BJ (cell line): ENCODE measurements around the gene CACHD1. TPM values are rescaled to one million over a fixed set of nuclear protein-coding genes. Genes with fewer than 3 reads are reported as not detected.

Source experiments
- CTCF ChIA-PET: fragments of 350-600 bp; formaldehyde crosslinking; extraction: SDS; loops from one replicate; lab custom pipeline; 2021; ENCODE audit warnings: antibody characterized with exemption, inconsistent platforms; lab: Yijun Ruan, JAX
- POLR2A ChIA-PET: fragments of 300-600 bp; sonication (Branson Sonifier 250); formaldehyde crosslinking; extraction: SDS; loops from one replicate; lab custom pipeline; 2021; ENCODE audit warnings: antibody characterized with exemption; lab: Charles Lee
- DNase-seq: peaks from one replicate; pipeline ENCODE4 v3.0.0-alpha.2; 2011; ENCODE audit warnings: low read depth
- H3K27me3 ChIP-seq: 2 replicates; pipeline ENCODE4 v1.6.0; 2011; ENCODE audit warnings: low read length; ENCODE audit not compliant: control insufficient read depth, insufficient read depth
- H3K36me3 ChIP-seq: 2 replicates; pipeline ENCODE4 v1.5.1; 2011; ENCODE audit warnings: low read length; ENCODE audit not compliant: control insufficient read depth, insufficient read depth
- H3K4me3 ChIP-seq: 2 replicates; pipeline ENCODE4 v1.5.1; 2011; ENCODE audit warnings: low read depth, mild to moderate bottlenecking, control low read depth, low read length
- polyA plus RNA-seq: library from polyadenylated mRNA; depleted of rRNA; stranded (reverse); fragments of >200 nt; gene quantifications from 2 replicates; pipeline ENCODE4 v1.2.3, GENCODE V29; 2011
- TF ChIP-seq, protein P1 (sequence below): IDR thresholded peaks from 2 replicates; pipeline ENCODE4 v1.5.1; 2011; ENCODE audit warnings: low read depth, mild to moderate bottlenecking, control low read depth, inconsistent platforms, low read length, moderate library complexity; ENCODE audit not compliant: insufficient read depth

The CACHD1 gene
- polyA plus RNA-seq, 1 experiment = 3.0 TPM

DNA sequence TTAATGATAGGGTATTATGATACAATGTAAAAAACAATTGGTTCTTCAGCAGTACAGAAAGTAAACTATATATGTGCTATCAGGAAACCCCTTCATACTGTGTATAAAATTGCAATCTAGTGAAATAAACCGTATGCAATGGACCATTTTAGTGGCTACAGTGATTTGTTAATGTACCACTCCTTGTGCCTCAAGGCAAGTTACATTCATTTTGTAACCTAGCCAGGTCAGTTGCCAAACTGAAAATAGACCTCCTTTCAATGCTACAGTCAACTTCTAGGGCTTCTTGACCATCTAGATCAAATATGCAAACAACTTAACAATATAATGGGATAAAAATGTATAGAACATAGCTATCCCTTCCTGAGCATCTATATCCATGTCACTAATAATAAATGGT, 223.0 kb downstream of the CACHD1 start:
- TF ChIP-seq, protein P1, sequence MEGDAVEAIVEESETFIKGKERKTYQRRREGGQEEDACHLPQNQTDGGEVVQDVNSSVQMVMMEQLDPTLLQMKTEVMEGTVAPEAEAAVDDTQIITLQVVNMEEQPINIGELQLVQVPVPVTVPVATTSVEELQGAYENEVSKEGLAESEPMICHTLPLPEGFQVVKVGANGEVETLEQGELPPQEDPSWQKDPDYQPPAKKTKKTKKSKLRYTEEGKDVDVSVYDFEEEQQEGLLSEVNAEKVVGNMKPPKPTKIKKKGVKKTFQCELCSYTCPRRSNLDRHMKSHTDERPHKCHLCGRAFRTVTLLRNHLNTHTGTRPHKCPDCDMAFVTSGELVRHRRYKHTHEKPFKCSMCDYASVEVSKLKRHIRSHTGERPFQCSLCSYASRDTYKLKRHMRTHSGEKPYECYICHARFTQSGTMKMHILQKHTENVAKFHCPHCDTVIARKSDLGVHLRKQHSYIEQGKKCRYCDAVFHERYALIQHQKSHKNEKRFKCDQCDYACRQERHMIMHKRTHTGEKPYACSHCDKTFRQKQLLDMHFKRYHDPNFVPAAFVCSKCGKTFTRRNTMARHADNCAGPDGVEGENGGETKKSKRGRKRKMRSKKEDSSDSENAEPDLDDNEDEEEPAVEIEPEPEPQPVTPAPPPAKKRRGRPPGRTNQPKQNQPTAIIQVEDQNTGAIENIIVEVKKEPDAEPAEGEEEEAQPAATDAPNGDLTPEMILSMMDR = no peak
- no peak for DNase-seq
- H3K4me3 ChIP-seq = no peak overlapping the region
- no peaks in the 10 kb centered on the region for H3K27me3 ChIP-seq
- no peaks in the 10 kb centered on the region for H3K36me3 ChIP-seq
- ChIA-PET CTCF (interaction anchor here (0.7 kb wide), 1 partner anchor 8 kb away, joined by 3 read pairs; no protein-coding TSS in a partner anchor), POLR2A (no interaction called here)

DNA sequence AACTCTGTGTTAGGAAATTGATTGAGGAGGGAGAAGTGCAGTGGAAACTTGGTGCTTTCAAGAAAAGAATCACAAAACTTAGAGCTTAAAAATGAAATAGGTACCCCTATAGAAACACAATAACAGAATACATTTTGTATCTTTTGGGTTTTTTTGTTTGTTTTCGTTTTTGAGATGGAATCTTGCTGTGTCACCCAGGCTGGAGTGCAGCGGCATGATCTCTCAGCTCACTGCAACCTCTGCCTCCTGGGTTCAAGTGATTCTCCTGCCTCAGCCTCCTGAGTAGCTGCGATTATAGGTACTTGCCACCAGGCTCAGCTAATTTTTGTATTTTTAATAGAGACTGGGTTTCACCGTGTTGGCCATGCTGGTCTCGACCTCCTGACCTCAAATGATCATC, 223.5 kb downstream of the CACHD1 start:
- no peak for DNase-seq
- POLR2A ChIA-PET = no interaction called here

DNA sequence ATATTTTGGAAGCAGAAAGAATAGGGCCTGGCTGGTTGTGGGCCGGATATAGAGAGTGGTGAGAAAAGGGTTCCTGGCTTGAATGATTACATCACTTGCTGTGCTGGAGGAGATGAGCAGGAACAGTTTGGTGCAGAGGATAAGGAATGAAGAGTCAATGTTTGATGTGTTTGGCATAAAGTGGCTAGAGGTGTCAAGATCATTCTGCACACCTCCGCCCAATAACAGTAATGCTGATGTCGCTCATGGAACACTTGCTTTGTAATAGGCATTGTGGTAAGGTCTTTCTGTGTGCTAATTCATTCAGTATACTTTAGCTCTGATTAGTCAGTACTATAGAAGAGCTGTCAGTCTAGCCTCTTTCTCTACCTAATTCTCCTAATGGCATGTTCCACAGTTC, 226.9 kb downstream of the CACHD1 start:
- CTCF ChIA-PET = interaction anchor here (1.0 to 1.2 kb wide), 2 partner anchors 9 to 18 kb away, joined by 3 to 4 read pairs; no protein-coding TSS in a partner anchor
- H3K36me3 ChIP-seq = no peaks in the 10 kb centered on the region
- H3K27me3 ChIP-seq = no peaks in the 10 kb centered on the region
- no peak for DNase-seq
- no peak overlapping the region for H3K4me3 ChIP-seq
- TF ChIP-seq, protein P1 = no peak
- POLR2A ChIA-PET = no interaction called here

More for the DNA sequence above, 223.5 kb downstream of the CACHD1 start:
- Histone ChIP-seq H3K36me3 (no peaks in the 10 kb centered on the region), H3K27me3 (no peaks in the 10 kb centered on the region), H3K4me3 (no peak overlapping the region)
- CTCF ChIA-PET = interaction anchor here (0.7 kb wide), 1 partner anchor 8 kb away, joined by 3 read pairs; no protein-coding TSS in a partner anchor
- TF ChIP-seq, protein P1 = no peak

DNA sequence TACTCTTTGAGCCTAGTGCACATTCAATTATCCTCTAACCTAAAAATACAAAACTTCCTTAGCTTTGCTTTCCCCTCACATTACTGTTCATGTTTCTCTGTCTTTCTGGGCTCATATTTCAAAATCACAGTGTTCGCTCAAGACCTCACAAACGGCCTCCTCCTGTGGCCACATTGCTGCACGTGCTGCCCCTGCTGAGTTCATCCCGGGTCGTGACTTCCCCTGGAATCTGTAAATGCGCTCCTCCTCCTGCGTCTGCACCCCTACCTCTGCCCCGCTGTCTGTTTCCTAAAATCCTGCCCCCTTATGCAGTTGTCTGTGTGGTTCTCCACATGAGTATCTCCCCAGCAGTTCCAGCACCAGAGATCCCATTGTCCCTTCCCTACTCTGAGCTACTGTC, 229.4 kb downstream of the CACHD1 start:
- ChIA-PET POLR2A (no interaction called here), CTCF (interaction anchor here (1.4 kb wide), 1 partner anchor 10 kb away, joined by 4 read pairs; no protein-coding TSS in a partner anchor)
- Histone ChIP-seq H3K27me3 (no peaks in the 10 kb centered on the region), H3K36me3 (no peaks in the 10 kb centered on the region), H3K4me3 (no peak overlapping the region)
- no peak for DNase-seq
- TF ChIP-seq, protein P1 = no peak

DNA sequence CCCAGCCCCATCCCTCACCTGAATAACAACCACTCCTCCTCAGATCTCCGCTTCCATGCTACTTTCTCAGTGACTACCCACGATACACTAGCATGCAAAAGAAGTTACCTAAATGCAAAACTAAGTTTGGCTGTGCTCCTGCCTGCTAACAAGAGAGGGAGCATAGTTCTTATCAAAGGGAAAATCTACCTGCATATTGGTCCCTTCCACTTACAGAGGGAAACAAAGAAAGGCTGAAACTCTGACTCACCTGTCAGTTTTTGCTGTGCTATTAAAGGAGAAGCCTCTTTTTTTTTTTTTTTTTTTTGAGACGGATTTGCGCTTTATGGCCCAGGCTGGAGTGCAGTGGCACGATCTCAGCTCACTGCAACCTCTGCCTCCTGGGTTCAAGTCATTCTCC, 231.1 kb downstream of the CACHD1 start:
- ChIA-PET CTCF (interaction anchor here (0.6 kb wide), 1 partner anchor 8 kb away, joined by 3 read pairs; no protein-coding TSS in a partner anchor), POLR2A (no interaction called here)
- TF ChIP-seq, protein P1 = no peak

More for the DNA sequence above, 231.1 kb downstream of the CACHD1 start:
- Histone ChIP-seq H3K27me3 (no peaks in the 10 kb centered on the region), H3K4me3 (no peak overlapping the region), H3K36me3 (no peaks in the 10 kb centered on the region)
- no peak for DNase-seq
